GM18867 (cell line): Measurements from ENCODE around the gene THRB.
"Not testable (repeated sequence)": the region's sequence is repeated elsewhere in the genome, so short reads cannot be mapped to it uniquely, and the experiment has no call there.

ENCODE experiments used
- ATAC-seq: cut with Tn5 transposase; IDR thresholded peaks from one replicate; pipeline ENCODE4 v1.9.1; 2021; ENCODE audit warnings: mild to moderate bottlenecking, moderate library complexity; ENCODE audit not compliant: unreplicated experiment

The THRB gene

GRCh38 chr3:24123596-24123995 lies 371.1 kb downstream of the THRB start:
- ATAC-seq, result no peak

DNA sequence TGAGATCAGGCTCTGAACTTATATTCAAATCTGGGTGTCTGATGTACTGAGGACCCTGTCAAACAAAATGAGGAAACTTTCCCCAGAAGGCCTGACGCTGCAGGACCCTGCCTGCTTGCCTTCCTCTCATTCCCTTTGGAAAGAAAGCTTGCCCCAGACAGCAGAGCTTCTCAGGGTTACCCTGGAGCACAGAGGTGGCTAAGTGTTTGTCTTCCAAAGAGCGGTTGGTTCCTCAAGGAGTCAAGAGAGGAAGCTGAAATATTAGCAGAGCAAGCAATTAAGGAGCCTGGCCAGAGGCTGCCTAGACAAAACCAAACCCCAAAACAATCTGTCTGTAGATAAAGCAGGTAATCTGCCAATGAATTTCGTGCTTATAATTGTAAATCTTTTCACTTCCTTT lies 374.2 kb downstream of the THRB start:
- ATAC-seq, result no peak

DNA sequence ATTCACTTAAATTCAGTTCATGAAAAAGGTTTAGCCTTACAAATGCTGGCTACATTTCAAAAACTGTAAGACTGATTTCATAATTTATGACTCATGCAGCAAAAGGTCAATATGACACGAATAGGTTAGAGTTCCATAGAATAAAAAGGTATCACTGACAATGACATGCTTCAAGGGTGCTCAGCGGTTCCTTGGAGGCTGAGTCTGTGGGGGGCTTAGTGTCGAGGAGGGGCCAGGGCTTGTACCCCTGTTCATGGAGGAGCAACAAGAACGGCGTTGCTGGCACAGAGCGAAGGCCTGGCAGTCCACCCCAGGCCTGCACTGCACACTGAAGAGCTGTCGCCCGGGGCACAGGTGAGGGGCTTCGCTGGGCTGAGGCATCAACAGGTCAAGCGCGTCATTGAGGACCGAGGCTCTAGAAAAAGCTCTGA lies 375.3 kb downstream of the THRB start:
- ATAC-seq, result no peak

GRCh38 chr3:24117508-24117907 lies 377.1 kb downstream of the THRB start:
- no peak for ATAC-seq

GRCh38 chr3:24111711-24112110 lies 382.9 kb downstream of the THRB start:
- no peak for ATAC-seq

DNA sequence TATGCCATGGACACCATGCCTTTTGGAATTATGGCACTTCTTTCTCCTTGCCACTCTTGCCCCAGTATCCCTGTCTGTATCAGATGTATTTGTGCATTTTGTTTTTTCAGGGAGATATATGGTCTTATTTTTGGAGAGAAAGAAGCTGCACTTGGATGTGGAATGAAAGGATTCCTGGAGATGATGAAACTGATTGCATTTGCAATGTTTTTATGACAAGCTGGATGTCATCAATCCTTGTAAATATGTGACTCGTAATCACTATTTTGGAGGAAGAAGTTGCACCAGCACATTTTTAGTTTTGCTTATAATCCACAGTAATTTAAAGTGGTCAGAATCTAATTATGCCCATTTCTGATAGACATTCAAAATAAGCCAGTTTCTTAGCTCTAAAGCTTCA lies 384.6 kb downstream of the THRB start:
- ATAC-seq, result no peak

- no peak for ATAC-seq
These were observed 392.9 kb downstream of the THRB start for GRCh38 chr3:24101676-24102168.

DNA sequence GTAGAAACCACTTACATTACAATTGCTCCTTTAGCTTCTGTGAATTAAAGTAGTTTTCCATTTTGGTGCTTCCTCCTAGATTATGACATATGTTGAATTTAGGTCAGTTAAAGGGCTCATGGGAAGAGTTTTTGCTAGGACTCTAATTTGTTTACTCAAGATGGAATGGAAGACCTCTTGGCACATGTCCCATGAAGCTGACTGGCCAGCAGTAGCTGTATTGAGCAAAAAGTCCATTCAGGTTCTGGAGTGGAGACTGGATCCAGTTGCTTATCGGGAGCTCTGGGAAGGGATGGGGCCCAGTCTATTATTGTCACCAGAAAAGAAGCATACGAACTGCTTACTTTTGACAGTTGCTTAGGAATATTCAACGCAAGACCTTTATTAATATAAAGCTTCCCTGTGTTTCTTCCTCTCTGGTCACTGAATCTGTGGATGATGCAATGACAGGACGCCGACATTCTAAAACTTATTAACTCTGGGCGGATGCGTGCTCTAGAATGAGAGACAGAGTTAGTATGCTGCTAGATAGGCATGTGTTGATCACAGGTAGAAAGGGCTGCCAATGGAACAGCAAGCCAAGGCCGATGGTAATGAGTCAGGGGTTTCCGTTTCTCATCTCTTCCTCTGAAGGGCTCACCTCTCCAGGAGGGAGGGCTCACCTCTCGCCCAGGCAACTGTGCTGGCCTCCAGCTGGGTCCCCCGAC lies 393.8 kb downstream of the THRB start:
- ATAC-seq, result no peak

GRCh38 chr3:24096695-24097290 lies 397.9 kb downstream of the THRB start:
- ATAC-seq, result no peak

GRCh38 chr3:24096271-24096670 lies 398.4 kb downstream of the THRB start:
- no peak for ATAC-seq

DNA sequence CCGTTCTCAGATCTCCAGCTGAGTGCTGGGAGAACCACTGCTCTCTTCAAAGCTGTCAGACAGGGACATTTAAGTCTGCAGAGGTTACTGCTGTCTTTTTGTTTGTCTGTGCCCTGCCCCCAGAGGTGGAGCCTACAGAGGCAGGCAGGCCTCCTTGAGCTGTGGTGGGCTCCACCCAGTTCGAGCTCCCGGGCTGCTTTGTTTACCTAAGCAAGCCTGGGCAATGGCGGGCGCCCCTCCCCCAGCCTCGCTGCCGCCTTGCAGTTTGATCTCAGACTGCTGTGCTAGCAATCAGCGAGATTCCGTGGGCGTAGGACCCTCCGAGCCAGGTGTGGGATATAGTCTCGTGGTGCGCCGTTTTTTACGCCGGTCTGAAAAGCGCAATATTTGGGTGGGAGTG lies 399.8 kb downstream of the THRB start:
- not testable (repeated sequence) for ATAC-seq

DNA sequence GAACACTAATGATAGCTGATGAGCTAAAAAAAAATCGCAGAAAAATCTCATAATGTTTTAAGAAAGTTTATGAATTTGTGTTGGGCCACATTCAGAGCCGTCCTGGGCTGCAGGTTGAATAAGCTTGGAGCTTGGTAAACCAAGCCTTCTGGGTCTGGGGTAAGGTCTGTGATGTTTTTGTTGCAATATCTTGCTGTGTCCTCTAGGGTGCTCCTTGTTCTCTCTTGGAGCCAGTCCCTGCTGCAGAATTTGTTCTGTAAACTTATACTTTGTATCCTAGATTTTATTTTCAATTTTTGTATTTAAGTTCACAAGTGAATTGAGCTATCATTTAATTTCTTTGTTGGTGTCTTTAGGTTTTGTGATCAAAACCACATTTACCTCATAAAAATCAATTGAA lies 405.9 kb downstream of the THRB start:
- peak; percentile 80 for ATAC-seq

GRCh38 chr3:24087469-24087868 lies 407.2 kb downstream of the THRB start:
- no peak for ATAC-seq

DNA sequence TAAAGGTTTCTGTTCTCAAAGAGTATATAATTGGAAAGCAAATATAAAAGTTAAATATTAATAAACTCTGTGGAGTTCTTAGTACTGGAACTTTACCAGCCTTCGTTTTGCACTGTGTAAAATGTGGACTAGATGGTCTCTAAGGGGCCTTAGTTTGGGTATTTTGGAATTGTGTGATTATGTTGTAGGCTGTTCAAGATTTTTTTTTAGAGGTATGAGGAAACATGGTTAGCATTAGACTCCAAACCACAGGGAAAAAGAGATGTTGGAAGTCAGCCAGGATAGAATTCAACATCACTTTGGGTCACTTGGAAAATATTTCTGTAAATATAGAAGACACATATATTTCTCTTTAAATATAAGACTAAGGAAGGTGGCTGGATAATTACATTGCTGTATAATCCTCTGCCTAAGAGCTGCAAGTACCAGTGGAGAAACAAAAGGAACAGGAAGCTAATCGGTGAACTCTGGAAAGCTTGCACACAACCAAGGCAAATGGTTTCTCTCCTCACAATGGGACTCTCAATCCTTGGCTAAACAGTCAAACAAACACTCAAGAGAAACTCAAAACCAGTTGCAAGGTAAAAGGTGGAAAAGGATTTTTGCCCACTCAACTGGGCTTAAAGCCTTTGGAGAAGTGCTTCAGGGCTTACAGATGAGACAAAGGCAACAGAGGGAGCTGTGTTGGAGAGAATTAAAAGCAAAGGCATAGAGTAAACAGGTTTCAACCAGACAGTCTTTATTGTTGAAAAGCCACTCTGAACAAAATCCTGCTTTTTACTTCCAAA lies 407.8 kb downstream of the THRB start:
- ATAC-seq, result no peak

DNA sequence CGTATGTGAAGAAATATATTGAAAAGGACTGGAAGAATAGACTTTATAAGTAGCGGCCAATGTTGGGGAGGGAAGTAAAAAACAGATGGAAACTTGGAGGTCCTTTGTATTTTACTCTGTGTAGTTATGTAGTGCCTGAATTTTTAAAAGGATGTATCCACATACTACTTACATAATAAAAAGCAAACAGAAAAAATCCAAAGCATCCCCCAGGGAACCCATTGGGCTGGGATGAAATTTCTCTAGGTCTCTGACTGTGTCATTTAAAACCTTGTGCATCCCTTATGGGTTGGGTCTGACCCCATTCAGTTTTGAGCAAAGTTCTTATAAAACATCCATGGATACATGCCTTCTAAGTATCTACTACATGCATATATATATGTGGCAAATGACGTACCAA lies 408.4 kb downstream of the THRB start:
- no peak for ATAC-seq

DNA sequence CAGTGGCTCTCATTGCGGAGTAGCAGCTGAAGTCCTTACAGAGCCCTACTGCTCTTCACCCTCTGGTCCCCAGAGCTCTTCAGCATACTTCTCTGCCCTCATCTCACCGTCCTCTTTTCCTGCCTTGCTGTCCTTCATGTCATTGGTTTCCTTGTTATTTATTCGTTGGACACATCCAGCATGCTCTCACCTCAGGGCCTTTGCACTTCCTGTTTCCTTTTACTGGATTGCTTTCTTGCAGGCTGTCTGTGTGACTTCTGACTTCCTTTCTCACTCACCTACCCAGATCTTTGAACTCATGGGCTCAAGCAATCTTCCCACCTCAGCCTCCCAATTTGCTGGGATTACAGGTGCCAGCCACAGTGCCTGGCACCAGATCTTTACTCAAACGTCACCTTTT lies 422.5 kb downstream of the THRB start:
- no peak for ATAC-seq

DNA sequence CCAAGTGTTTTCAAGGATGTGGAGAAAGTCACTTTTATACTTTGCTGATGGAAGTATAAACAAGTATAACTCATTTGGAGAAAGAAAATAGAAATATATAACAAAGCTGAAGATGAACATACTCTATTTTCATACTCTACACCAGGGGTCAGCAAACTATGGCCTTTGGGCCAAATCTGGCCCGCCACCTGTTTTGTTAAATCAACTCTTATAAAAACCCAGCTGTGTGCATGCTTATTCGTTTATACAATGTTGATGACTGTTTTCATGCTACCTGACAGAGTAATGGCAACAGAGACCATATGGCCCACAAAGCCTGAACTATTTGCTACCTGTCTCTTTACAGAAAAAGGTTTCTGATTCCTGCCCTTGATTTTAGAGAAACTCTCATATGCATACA lies 425.6 kb downstream of the THRB start:
- ATAC-seq, result no peak

- ATAC-seq, result no peak
These were observed 427.2 kb downstream of the THRB start for GRCh38 chr3:24067483-24067882.
